HCT116 (cell line): ENCODE data around the gene EPRS1. TPM values are rescaled to one million over a fixed set of nuclear protein-coding genes. Genes with fewer than 3 reads are reported as not detected.
"Not testable (repeated sequence)": the region's sequence is repeated elsewhere in the genome, so short reads cannot be mapped to it uniquely, and the experiment has no call there.

ENCODE experiments used
- ATAC-seq: fragments of 200-7000 bp; cut with Tn5 transposase; 2 replicates; pipeline ENCODE4 v1.9.1; 2020; ENCODE audit warnings: mild to moderate bottlenecking, moderate library complexity
- BruUV-seq: library from RNA; stranded (reverse); fragments of 400-500 nt; replicated peaks from 2 replicates; lab custom pipeline; 2021; lab: Mats Ljungman, UMichigan
- CTCF ChIA-PET: fragments of 300-600 bp; sonication (Branson Sonifier 250); formaldehyde crosslinking; loops from one replicate; lab custom pipeline; 2021; ENCODE audit warnings: antibody characterized with exemption; lab: Charles Lee
- POLR2A ChIA-PET: fragments of 300-600, 350-600 bp; sonication (Branson Sonifier 250); formaldehyde crosslinking; loops from one replicate; lab custom pipeline; 2021; ENCODE audit warnings: antibody characterized with exemption; lab: Charles Lee
- RAD21 ChIA-PET, 2 experiments: fragments of 300-600 bp; sonication (Branson Sonifier 250); formaldehyde crosslinking; loops; one replicate each; lab custom pipeline; 2023; ENCODE audit warnings: low total read pairs in 2 of 2; ENCODE audit not compliant: uncharacterized antibody in 2 of 2, unreplicated experiment in 2 of 2, low non-redundant PET in 1 of 2; lab: Charles Lee
- DNase-seq: peaks from one replicate; pipeline ENCODE4 v3.0.0-alpha.2; 2010; ENCODE audit warnings: low read depth, low spot score
- H2AFZ ChIP-seq: fragments of 200-600 bp; shearing (Covaris generic), sonication (generic); 2 replicates; pipeline ENCODE4 v1.6.1; 2017; ENCODE audit warnings: low read depth, mixed run types, mixed read lengths, antibody characterized with exemption, low read length; ENCODE audit not compliant: poor library complexity, severe bottlenecking
- H3K27ac ChIP-seq: 2 replicates; pipeline ENCODE4 v1.5.1; 2012; ENCODE audit warnings: low read depth, low read length
- H3K27me3 ChIP-seq: fragments of 200-600 bp; sonication (generic); 2 replicates; pipeline ENCODE4 v1.6.1; 2016; ENCODE audit warnings: mixed run types, low read length, mixed read lengths; ENCODE audit not compliant: insufficient read depth
- H3K36me3 ChIP-seq, 2 experiments: fragments of 200-500 bp in 1 of 2; fragments of 200-600 bp in 1 of 2; sonication (Bioruptor generic) in 1 of 2; sonication (generic) in 1 of 2; 2 replicates each; pipeline versions ENCODE4 v1.5.1 to v1.6.1; 2014 to 2016; ENCODE audit warnings: low read length in 2 of 2, inconsistent platforms in 1 of 2, mixed read lengths in 1 of 2, mixed run types in 1 of 2; ENCODE audit not compliant: insufficient read depth in 2 of 2, control insufficient read depth in 1 of 2
- H3K4me1 ChIP-seq, 2 experiments: fragments of 200-600 bp in 1 of 2; sonication (generic) in 1 of 2; 2 replicates each; pipeline versions ENCODE4 v1.5.1 to v1.6.1; 2012 to 2017; ENCODE audit warnings: low read length in 2 of 2, inconsistent platforms in 1 of 2, mild to moderate bottlenecking in 1 of 2, mixed read lengths in 1 of 2, mixed run types in 1 of 2, moderate library complexity in 1 of 2; ENCODE audit not compliant: insufficient read depth in 2 of 2, control insufficient read depth in 1 of 2
- H3K4me2 ChIP-seq: fragments of 200-600 bp; sonication (generic); 2 replicates; pipeline ENCODE4 v1.6.1; 2017; ENCODE audit warnings: mixed run types, low read length, mixed read lengths
- H3K4me3 ChIP-seq, 2 experiments: fragments of 200-600 bp in 1 of 2; sonication (generic) in 1 of 2; replicated peaks in 1 of 2; 2 replicates each; pipeline ENCODE4 v1.5.1; 2011 to 2016; ENCODE audit warnings: low read length in 2 of 2, control low read depth in 1 of 2, low read depth in 1 of 2, mild to moderate bottlenecking in 1 of 2, mixed read lengths in 1 of 2, mixed run types in 1 of 2
- H3K79me2 ChIP-seq: fragments of 200-600 bp; sonication (generic); 2 replicates; pipeline ENCODE4 v1.6.1; 2017; ENCODE audit warnings: mild to moderate bottlenecking, mixed run types, low read length, moderate library complexity, mixed read lengths; ENCODE audit not compliant: insufficient read depth
- H3K9ac ChIP-seq: fragments of 200-600 bp; sonication (generic); 2 replicates; pipeline ENCODE4 v1.6.1; 2016; ENCODE audit warnings: low read length, mixed read lengths
- H3K9me2 ChIP-seq: fragments of 200-600 bp; sonication (generic), shearing (Covaris generic); 2 replicates; pipeline ENCODE4 v1.6.1; 2017; ENCODE audit warnings: mixed run types, mild to moderate bottlenecking, moderate library complexity; ENCODE audit not compliant: insufficient read depth
- H3K9me3 ChIP-seq, 2 experiments: fragments of 200-500 bp in 1 of 2; fragments of 200-600 bp in 1 of 2; sonication (Bioruptor generic) in 1 of 2; sonication (generic) in 1 of 2; 2 replicates each; pipeline ENCODE4 v1.6.1; 2014 to 2017; ENCODE audit warnings: low read length in 2 of 2, mixed read lengths in 2 of 2, inconsistent platforms in 1 of 2, low read depth in 1 of 2, mild to moderate bottlenecking in 1 of 2, mixed run types in 1 of 2, moderate library complexity in 1 of 2; ENCODE audit not compliant: control insufficient read depth in 1 of 2, insufficient read depth in 1 of 2
- H4K20me1 ChIP-seq: fragments of 200-600 bp; sonication (generic), shearing (Covaris generic); 2 replicates; pipeline ENCODE4 v1.6.1; 2017; ENCODE audit warnings: mixed run types, mild to moderate bottlenecking, moderate library complexity; ENCODE audit not compliant: insufficient read depth
- CBX3 ChIP-seq: IDR thresholded peaks from 2 replicates; pipeline ENCODE4 v1.6.1; 2012; ENCODE audit warnings: low read depth
- CTCF ChIP-seq, 3 experiments: fragments of 200-600 bp in 1 of 3; sonication (generic) in 1 of 3; IDR thresholded peaks in 2 of 3; conservative IDR thresholded peaks in 1 of 3; 2 replicates each; pipeline ENCODE4 v1.5.1; 2012 to 2017; ENCODE audit warnings: low read depth in 2 of 3, low read length in 2 of 3, antibody characterized with exemption in 1 of 3, borderline replicate concordance in 1 of 3, control low read depth in 1 of 3, mild to moderate bottlenecking in 1 of 3, mixed read lengths in 1 of 3, mixed run types in 1 of 3, moderate library complexity in 1 of 3; ENCODE audit not compliant: insufficient read depth in 1 of 3
- SRF ChIP-seq: IDR thresholded peaks from 2 replicates; pipeline ENCODE4 v1.6.1; 2012; ENCODE audit warnings: low read depth
- intact Hi-C: fragments of 100-400 bp; cut with micrococcal nuclease; formaldehyde crosslinking; loops from 2 replicates; pipeline ENCODE4 v1.10.0; 2022
- total RNA-seq: library from RNA; stranded (reverse); gene quantifications from one replicate; pipeline ENCODE4 v1.2.1, GENCODE V29; 2021; ENCODE audit not compliant: unreplicated experiment
- TF ChIP-seq, protein P1 (sequence below): IDR thresholded peaks from 2 replicates; pipeline ENCODE4 v1.6.1; 2012; ENCODE audit warnings: low read depth

EPRS1 gene
- total RNA-seq, 1 experiment from 2014 or later, result 188 TPM

GRCh38 chr1:220038640-220039039 is 7.7 kb downstream of the EPRS1 start (continued):
- TF ChIP-seq SRF, result no peak
- TF ChIP-seq CBX3, result no peak
- TF ChIP-seq, protein P1, sequence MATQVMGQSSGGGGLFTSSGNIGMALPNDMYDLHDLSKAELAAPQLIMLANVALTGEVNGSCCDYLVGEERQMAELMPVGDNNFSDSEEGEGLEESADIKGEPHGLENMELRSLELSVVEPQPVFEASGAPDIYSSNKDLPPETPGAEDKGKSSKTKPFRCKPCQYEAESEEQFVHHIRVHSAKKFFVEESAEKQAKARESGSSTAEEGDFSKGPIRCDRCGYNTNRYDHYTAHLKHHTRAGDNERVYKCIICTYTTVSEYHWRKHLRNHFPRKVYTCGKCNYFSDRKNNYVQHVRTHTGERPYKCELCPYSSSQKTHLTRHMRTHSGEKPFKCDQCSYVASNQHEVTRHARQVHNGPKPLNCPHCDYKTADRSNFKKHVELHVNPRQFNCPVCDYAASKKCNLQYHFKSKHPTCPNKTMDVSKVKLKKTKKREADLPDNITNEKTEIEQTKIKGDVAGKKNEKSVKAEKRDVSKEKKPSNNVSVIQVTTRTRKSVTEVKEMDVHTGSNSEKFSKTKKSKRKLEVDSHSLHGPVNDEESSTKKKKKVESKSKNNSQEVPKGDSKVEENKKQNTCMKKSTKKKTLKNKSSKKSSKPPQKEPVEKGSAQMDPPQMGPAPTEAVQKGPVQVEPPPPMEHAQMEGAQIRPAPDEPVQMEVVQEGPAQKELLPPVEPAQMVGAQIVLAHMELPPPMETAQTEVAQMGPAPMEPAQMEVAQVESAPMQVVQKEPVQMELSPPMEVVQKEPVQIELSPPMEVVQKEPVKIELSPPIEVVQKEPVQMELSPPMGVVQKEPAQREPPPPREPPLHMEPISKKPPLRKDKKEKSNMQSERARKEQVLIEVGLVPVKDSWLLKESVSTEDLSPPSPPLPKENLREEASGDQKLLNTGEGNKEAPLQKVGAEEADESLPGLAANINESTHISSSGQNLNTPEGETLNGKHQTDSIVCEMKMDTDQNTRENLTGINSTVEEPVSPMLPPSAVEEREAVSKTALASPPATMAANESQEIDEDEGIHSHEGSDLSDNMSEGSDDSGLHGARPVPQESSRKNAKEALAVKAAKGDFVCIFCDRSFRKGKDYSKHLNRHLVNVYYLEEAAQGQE, result no peak

GRCh38 chr1:220037810-220038209 is 8.5 kb downstream of the EPRS1 start:
- H2AFZ ChIP-seq, H3K27ac ChIP-seq, H3K27me3 ChIP-seq, H3K4me1 ChIP-seq, intact Hi-C loops, H4K20me1 ChIP-seq, CTCF ChIA-PET, RAD21 ChIA-PET, DNase-seq, H3K4me2 ChIP-seq, ATAC-seq, H3K9me3 ChIP-seq, H3K4me3 ChIP-seq, BruUV-seq, POLR2A ChIA-PET, H3K9ac ChIP-seq, H3K9me2 ChIP-seq: not testable (repeated sequence)
- TF ChIP-seq CTCF (IDR thresholded peaks at IDR 0.05 in 2 of 3, conservative IDR thresholded peaks at IDR 0.05 in 1 of 3; ENCODE audit: borderline replicate concordance in 1 of 3, insufficient read depth in 1 of 3, low read depth in 2 of 3, low read length in 2 of 3), result 0 out of 6 replicates have a peak, but pooled peaks of 1 of the 3 experiments have one; percentile 7
- Histone ChIP-seq H3K79me2 (peaks cover 91% of the 10 kb centered on the region), H3K36me3 (peaks cover 16 to 18% of the 10 kb centered on the region in 2 experiments; a peak in 3 of 4 replicates)
